ENCODE data around the gene RSPH9.
"Not testable (repeated sequence)": the region's sequence is repeated elsewhere in the genome, so short reads cannot be mapped to it uniquely, and the experiment has no call there.

Gene RSPH9

DNA sequence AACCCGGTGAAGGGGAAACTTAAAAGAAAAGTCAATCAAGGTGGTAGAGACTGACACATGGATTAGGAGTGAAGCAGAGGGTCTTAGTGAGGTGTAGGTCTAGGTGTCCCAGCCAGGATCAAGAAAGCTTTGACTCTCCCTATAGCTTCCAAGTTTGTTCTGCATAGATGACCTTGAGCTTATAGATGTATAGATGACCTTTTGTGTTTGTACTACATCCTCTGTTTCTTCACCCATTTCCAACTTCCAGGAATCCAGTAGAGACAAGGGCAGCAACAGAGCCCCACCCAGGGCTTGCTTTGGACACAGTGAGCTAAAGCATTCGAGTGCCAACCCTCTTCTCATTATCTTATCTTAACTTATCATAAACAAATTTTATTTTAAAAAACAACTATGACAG lies 44.6 kb downstream of the RSPH9 start:
- no peak for DNase-seq

DNA sequence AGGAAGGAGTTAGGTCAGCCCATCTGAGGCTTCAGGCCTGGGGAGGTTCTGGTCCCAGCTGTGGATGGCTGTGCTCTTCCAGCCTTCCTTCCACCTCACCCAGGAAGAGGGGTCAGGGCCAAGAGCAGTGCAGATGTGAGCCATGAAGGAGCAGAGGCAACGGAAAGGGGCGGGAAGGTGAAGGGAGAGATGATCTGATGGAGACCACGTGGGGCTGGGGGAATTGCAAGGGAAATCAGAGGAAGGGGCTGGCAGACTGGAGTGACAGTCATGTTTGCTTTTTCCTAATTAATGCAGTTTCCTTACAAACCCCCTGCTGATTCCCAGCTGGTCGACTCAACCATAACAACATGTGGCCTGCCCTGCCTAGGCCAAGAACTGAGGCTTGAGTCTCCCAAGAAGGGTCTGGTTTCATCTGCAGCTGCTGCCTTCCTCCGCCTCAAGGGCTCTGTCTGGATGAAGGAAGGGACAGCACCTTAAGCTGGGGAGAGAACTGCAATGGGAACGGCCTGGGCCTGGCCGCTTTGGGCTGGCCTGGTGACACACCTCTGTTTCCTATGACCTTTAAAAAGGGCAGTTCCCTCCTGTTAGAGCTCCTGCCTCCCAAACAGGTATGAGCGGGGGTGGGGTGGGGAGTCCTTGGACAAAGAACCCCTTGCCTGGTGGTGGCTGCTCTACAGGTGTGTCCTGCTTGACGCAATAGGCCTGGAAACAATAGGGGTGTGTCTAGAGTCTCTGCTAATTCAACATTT lies 50.6 kb downstream of the RSPH9 start:
- no peak for DNase-seq

DNA sequence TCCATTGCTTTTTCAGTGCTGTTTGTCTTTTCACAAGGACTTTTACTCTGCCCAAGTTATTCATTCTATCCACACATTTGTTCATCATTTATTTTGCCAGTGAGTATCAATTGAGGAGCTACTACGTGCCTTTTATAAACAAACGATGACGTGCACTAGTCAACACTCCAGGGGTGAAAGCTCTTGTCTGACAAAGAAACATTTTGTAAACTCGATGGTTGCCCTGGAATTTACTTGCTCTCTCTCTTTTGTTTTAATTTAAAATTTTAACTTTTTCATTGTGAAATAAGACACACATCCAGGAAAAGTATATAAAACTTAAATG lies 51.1 kb downstream of the RSPH9 start:
- peak; percentile 81 for DNase-seq

DNA sequence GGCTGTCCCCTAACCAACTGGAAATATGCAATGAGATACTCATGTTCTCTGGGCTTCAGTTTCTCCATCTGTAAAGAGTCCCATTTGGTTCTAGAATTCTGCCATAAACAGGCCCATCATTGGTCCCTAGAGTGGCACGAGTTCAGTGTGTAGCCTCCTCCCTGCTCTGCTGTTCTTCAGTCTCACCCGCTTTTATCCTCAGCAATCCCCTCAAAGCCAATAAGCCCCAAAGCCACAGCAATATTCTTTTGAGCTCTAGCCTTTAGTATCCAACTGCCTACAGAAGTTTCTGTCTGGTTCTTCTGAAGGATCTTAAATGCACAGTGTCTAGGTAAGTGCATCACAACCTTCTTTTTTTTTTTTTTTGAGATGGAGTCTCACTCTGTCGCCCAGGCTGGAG lies 52.6 kb downstream of the RSPH9 start:
- DNase-seq: no peak

DNA sequence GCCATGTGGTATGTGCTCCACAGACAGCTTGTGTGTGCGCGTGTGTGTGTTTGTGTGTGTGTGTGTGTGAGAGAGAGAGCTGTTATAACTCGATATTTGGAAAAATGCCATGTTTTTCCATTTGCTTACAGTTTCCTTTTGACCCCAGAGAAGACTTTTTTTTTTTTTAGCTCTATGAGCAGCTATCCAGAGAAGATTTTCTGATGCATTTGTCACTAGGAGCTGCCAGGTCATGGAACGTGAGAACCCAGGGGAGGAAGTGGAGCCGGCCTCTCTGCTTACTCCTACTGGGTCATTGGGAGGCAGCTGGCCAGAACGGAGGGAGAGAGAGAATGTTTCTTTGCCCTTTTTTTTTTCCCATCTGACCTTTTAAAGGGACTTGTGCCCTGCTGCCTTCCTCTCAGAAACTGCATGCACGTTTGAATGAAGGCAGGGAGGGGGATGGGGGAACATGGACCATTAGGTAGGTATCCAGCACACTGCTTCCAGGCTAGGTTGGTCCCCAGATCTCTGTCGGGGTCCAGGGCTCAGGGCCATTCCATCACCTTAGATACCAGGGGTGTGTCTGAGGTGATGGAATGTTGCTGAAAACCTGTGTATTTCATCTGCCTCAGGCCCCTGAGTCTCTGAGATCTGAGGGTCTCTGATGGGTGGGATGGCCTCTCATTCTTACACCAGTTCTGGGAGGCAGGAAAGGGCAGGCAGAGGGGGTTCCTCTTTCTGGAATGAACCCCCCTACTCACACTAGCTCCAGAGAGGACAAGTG lies 53.9 kb downstream of the RSPH9 start:
- DNase-seq: peak; percentile 72

DNA sequence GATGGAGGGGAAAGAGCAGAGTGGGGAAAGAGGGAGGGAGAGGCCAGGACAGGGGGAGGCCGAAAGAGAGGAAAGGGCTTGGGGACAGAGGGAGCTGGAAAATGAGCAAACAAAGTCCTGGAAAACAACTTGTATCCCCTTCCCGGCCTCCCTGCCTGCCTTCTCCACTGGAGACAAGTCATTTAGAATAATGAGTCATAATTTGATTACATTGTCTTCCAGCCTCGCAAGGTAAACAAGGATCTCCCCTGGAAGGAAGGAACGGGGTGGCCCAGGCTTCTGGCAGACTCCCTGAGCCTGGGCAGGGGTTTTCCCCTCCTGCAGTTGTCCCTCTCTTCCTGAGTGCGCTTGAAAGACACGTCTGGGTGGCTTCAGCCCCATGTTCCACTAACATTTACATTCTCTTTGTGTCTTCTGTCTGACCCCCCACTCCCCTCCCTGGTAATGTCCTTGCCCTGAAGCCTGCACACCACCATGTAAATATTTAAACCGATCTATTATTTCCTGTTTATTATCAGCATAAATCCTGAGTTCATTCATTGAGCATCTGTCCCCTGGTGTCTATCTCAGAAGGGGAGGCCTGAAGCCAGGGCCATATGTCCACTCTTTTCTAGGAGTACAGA lies 54.8 kb downstream of the RSPH9 start:
- DNase-seq: peak; percentile 39

DNA sequence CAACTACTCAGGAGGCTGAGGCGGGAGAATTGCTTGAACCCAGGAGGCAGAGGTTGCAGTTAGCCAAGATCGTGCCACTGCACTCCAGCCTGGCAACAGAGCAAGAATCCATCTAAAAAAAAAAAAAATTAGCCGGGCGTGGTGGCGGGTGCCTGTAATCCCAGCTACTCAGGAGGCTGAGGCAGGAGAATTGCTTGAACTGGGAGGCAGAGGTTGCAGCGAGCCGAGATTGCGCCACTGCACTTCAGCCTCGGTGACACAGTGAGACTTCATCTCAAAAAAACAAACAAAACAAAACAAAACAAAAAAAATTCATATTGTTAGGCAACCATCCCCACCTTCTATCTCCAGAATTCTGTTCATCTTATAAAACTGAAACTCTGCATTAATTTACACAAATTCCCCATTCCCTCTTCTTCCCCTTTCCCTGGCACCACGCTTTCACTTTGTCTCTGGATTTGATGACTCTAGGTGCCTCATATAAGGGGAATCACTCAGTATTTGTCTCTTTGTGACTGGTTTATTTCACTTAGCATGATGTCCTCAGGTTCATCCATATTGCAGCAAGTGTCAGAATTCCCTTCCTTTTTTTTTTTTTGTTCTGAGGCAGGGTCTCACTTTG lies 56.2 kb downstream of the RSPH9 start:
- DNase-seq: not testable (repeated sequence)

DNA sequence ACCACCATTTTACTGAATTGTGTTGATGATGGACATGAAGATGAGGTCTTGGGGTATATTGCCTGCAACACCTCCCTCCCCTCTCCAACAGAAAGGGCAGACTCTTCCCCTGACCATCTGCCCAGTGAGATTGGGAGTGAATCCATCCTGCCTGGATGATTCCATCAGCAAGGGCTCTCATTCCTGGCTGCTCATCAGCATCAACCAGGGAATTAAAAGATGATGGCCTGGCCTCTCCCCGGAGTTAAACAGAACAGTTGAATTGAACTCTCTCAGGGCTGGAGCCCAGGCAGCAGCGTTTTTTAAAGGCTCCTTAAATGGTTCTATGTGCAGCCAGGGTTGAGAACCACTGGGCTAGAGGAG lies 57.3 kb downstream of the RSPH9 start:
- DNase-seq: no peak

DNA sequence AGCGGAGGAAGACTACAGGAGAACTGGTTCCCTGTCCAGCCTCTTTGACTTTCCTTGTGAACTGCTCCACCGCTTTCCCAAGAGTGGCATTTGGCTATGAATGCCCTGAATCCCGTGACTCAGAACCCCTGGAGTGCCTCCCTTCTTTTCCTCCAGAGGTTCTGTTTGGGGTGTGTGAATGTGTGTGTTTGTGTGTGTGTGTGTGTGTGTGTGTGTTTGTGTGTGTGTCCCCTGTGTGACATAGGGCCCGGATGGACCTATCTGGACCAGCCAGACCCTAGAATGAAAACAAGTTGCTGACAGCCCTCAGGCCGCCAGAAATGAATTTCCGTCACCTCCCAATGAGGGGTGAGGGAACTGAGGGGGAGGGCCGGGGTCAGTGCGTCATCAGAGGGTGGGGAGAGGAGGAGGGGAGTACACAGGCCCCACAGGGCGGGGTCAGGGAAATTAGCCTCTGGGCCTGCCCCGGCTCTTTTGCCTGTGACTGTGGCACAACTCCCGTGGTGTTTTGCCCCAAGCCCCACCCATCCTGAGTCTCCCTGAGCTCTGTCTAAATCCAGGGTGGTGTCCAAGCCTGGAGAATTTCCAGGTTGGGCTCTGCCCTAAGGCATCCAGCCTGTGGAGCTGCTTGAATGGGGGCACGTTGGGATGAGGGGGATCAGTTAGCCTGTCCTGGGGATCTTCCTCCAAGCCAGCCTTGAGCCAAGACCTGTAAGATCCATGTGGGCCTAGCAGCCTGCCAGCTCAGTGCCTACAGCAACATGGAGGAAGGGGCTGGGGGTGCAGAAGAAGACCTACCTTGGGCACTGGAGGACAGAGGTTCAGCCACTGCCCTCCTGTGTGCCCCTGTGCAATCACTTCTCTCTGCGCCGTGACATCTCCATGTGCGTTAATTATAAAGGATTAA lies 58.0 kb downstream of the RSPH9 start:
- DNase-seq: peak; percentile 47

DNA sequence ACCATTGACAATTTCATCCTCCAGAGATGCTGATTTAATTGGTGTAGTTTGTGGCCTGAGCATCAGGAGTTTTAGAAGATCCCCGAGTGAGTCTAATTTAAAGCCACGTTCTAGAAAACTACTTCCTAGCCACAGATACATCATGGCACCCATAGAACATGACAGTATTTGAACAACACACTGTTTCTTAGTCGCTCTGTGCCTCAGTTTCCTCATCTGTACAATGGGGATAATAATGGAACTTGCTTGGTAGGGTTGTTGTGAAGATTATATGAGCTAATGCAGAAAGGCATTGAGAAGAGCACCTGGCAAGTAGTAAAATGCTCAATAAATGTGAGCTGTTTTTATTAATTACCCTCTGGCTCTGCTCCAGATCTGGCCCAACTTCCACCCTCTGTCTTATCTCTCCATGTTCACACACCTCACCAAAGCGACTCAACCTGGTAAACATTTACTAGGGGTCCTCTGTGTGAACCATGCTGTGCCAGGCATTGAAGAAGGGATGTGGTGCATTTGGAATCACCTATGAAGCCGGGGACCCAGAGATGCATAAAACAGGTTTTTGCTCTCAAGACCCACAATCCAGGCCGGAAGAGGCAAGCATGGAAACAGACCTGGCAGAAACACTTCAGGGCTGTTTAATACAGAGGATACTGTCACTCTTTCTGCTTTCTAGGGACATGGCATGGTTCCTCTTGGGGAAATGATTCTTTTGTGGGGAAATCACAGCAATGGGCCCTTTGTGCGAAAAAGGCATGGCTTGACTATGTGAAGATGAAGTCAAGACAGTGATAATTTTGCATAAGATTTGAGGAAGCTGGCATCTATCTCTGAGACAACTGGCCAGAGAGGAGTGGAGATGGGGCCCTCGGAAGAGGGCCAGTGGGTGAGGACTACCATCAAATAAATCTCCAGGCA lies 58.9 kb downstream of the RSPH9 start:
- no peak for DNase-seq

DNA sequence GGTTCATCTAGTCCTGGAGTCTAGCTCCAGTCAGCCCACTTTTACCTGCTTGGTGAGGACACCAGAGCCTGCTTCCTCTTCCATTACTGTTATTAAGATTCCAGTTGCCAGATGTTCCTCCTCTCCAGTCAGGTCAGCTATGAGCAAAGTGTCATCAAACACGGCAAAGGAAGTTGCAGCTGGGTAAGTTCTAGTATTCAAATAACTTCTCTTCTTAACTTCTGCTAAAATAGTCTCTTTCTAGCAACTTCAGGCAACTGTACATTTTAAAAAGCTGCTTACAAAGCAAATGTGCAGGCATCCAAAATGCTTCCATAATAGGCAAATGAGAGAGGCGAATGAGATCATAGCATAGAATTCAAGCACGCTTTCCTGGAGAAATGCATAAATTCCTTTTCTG lies 61.2 kb downstream of the RSPH9 start:
- DNase-seq: no peak

DNA sequence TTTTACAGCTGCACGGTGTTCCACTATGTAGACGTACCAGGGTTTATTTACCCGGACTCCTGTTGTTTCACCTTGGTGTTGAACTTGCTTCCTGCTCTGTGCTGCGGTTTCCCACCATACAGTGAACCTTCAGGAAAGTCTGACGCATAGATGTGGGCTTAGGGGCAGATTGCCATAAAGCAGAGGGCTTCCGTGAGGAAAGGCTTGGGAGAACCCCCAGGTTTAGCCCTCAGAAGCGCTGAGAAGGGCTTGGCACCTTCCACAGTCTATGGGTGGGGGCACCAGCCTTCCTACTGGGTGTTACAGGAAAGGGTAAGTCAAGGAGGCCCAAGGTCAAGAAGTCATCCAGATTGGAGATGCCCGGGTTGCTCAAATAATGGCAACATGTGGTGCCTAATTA lies 62.0 kb downstream of the RSPH9 start:
- no peak for DNase-seq

DNA sequence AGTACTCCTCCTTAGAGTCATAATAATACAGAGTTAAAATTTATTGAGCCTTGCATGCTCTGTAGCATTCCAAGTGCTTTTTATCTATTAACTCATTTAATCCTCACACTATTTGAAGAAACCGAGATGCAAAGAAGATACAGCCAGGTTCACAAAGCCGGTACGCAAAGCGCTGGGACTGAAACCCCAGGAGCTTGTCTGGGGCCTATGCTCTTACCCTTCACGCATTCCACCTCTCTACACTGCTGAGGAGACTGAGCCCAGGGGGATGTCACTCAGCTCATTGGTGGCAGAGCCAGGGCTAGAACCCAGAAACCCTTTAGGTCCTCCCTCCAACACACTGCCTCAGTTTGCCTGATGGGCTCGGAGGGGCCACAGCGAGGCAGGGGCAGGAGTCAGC lies 62.4 kb downstream of the RSPH9 start:
- no peak for DNase-seq

DNA sequence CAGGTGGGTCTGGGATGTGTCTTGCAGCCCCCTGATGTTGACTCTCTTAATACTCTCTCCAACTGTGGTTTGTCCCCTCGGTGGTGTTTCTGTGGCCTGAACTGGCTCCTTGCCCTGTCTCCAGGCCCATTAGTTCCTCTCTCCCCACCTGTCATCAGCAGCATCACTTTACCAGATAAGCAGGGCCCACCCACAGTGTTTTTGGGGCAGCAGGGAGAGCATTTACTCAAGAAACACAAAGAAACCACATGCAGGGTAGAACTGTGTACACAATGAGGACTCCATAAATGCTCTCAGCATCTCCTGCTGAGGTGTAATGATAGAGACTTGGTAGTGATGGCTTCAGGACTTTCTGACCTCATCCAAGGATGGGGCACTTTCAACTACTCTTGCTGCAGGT lies 62.9 kb downstream of the RSPH9 start:
- DNase-seq: no peak

DNA sequence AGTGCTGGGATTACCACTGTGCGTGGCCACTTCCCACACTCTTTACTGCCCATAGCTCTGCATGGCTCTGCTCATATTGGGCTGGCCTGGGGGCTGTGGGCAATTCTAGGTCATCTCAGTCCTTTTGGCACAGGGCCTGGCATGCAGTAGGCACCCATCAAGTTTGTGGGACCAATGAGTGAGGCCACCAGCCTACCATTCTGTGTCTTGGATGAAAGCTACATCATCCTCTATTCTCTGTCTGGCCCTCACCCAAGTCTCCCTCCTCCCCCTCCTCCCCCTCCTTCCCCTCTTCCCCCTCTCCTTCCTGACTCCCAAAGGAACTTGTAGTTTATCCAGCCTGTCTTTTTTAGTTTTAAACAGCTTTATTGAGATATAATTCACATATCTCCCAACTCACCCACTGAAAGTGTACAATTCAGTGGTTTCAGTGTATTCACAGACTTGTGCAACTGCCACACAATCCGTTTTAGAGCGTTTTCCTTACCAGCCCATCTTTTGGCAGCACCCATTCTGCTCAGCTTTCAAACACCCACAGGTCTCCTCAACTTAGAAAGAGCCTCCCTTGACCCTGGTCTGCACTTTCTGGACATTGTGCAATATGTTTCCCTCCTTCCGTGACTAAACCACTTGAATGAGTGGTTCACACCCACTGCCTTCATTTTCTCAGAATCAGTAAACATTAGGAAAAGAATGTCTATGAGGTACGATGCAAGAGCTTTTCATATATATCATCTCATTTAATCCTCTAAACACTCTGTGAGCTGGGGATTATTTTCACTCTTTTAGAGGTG lies 64.2 kb downstream of the RSPH9 start:
- no peak for DNase-seq

DNA sequence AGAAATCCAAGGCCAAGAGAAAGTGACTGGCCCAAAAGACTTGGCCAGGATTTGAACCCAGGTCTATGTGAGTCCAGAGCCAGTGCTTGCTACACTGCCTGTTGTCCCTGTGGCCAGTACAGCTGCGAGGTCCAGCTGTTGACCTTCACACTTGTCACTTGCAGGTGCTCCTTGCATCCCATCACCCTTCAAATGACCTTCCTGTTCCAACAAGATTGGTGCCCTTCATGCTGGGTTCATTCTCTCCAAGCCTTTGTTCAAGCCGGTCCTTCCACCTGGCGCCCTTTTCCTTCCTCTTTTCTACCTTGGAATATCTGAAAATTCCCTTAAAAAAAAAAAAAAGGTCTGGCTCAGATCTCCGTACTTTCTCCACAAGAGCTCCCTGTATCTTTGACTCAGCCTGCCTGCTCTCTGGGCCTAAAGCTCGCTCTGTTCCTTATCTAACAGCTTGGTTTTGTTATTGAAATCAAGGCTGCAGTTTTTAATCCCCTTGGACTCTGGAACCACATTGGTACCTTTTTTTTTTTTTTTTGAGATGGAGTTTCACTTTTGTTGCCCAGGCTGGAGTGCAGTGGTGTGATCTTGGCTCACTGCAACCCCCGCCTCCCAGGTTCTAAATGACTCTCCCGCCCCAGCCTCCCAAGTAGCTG lies 64.9 kb downstream of the RSPH9 start:
- DNase-seq: no peak

DNA sequence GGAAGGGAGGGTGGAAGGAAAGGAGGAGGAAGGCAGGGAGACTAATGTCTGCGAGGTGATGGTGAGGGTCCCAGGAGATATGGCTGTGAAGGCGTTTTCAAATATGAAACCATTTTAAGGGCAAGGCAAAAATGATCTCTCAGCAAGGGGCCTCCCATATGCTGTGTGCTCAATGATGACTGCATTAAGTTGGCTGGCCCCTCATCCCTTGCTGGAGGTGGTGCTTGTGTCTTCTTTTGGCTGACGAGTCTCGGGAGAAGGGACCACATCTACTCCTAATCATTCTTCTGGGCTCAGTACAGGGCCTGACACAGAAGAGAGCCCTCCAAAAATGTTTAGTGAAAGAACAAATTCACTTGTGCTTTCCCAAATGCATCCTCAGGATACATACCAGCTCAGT lies 65.7 kb downstream of the RSPH9 start:
- no peak for DNase-seq

DNA sequence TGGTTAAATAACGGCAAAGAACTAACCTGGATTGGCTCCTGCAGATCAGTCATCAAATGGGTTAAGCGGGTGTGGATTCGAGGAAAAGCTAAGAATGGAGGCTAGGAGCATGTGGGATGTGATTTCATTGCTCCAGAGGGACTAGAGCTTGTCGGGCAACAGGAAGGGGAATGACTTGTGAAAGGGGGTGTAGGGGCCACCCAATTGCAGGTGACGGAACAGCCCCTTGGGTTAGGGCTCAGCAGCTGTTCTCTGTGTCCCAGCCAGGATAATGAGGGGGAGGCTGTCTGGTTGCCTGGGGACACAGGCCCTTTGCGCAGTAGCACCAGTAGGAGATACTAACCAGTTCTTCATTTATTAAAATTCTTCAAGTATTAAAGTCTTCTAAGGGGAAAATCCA lies 67.7 kb downstream of the RSPH9 start:
- DNase-seq: no peak

DNA sequence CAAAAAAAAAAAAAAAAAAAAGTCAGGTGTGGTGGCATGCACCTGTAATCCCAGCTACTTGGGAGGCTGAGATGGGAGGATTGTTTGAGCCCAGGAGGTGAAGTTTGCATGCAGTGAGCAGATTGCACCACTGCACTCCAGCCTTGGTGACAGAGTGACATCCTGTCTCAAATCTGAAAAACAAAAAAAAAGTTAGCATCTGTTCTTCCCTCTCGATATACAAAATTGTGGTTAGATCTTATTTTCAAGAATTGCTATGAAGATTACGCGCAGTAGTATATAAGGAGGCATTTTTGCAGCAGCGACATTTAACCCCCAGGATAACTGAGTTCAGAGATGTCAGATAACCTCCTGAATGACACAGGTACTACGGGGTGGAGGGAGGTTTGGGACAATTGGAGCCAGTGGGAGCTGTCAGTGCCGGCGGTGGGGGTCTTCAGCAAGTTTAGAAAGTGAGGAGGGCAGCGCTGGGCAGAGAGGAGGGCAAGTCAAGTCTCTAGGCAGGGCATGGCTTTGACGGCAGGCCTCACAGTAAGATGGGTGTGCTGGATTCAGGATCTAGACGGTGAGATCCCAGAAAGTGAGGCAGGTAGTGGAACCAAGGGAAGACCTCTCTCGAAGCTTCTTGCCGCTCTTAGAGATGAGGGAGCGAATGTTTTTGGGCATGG lies 68.9 kb downstream of the RSPH9 start:
- no peak for DNase-seq

Measured in NCI-H2029 treated with DMSO at 0.1 percent for 48 hours (cell line).